Activated T-cell treated with anti-CD3 and anti-CD28 coated beads, Interleukin-2, amount 50 U/mL, for 24 hours (primary cell): ENCODE data around the gene FATE1.

Experiments
- DNase-seq: peaks from one replicate; pipeline ENCODE4 v3.0.0-alpha.2; 2020
- H3K27ac Mint-ChIP-seq: 2 replicates; pipeline ENCODE4 v1.8.0; 2020; ENCODE audit warnings: mild to moderate bottlenecking, mixed read lengths
- H3K27me3 Mint-ChIP-seq: 2 replicates; pipeline ENCODE4 v1.8.0; 2020; ENCODE audit warnings: mixed read lengths
- H3K36me3 Mint-ChIP-seq: 2 replicates; pipeline ENCODE4 v1.8.0; 2020; ENCODE audit warnings: low read depth, mixed read lengths
- H3K4me1 Mint-ChIP-seq: 2 replicates; pipeline ENCODE4 v1.8.0; 2020; ENCODE audit warnings: low read depth, mixed read lengths
- H3K4me3 Mint-ChIP-seq: 2 replicates; pipeline ENCODE4 v1.8.0; 2020; ENCODE audit warnings: mild to moderate bottlenecking, moderate library complexity, mixed read lengths
- H3K9me3 Mint-ChIP-seq: 2 replicates; pipeline ENCODE4 v1.8.0; 2020; ENCODE audit warnings: mixed read lengths

The FATE1 gene

DNA sequence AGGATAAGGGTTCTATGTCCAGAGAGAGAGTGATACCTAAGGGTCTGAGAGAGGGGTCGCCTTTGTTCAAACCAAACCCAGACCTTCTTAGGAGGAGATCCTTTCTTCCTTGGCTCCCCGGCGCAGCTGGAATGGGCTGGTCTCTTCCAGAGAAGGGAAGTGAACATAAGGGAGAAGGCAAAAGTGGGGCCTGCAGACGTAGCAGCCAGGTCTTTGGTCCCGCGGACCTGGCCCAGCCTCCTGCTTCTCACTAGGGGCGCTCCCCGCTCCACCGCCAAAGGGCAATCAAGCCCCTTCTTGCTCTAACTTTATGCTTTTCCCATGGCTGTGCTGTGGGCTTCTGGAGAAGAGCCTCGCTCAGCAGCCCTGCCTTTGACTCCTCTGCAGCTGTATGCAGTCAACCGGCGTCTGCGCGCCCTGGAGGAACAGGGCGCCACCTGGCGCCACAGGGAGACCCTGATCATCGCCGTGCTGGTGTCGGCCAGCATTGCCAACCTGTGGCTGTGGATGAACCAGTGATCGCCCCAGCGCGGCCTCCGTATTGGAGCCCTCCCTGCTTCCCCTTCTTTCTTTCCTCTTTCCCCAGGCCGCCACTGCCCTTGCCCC is 6.5 kb downstream of the FATE1 start:
- no peaks in the 10 kb centered on the region for H3K36me3 Mint-ChIP-seq
- H3K4me1 Mint-ChIP-seq, result no peaks in the 10 kb centered on the region
- H3K9me3 Mint-ChIP-seq, result no peaks in the 10 kb centered on the region
- H3K27me3 Mint-ChIP-seq, result peaks cover 21% of the 10 kb centered on the region
- H3K27ac Mint-ChIP-seq, result no peak overlapping the region
- H3K4me3 Mint-ChIP-seq, result no peak overlapping the region
- DNase-seq, result no peak

- H3K9me3 Mint-ChIP-seq, result no peaks in the 10 kb centered on the region
- DNase-seq, result no peak
- no peak overlapping the region for H3K4me3 Mint-ChIP-seq
- H3K36me3 Mint-ChIP-seq, result no peaks in the 10 kb centered on the region
- H3K27ac Mint-ChIP-seq, result no peak overlapping the region
- no peaks in the 10 kb centered on the region for H3K4me1 Mint-ChIP-seq
- H3K27me3 Mint-ChIP-seq, result peaks cover 21% of the 10 kb centered on the region
These were observed 7.4 kb downstream of the FATE1 start for GRCh38 chrX:151723156-151723760.

- peaks cover 17% of the 10 kb centered on the region for H3K27me3 Mint-ChIP-seq
- no peaks in the 10 kb centered on the region for H3K9me3 Mint-ChIP-seq
- H3K27ac Mint-ChIP-seq, result no peak overlapping the region
- no peak for DNase-seq
- H3K4me1 Mint-ChIP-seq, result no peaks in the 10 kb centered on the region
- no peak overlapping the region for H3K4me3 Mint-ChIP-seq
- H3K36me3 Mint-ChIP-seq, result no peaks in the 10 kb centered on the region
These were observed 8.9 kb downstream of the FATE1 start for GRCh38 chrX:151724563-151725337.

DNA sequence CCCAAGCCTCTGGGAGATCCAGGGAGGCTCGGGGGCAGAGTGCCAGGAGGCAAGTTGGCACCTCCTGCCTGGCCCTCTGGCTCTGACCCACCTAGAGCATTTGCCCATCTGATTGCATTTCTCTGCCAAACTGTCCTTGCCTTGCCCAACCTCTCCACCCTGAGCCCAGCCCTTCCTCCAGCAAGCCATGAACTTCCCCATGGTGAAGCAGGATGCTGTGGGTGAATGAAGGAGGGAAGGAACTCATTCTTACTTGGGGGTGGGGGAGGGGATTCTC is 9.4 kb downstream of the FATE1 start:
- Mint-ChIP-seq H3K9me3 (no peaks in the 10 kb centered on the region), H3K27ac (no peak overlapping the region), H3K4me3 (no peak overlapping the region), H3K27me3 (peaks cover 20% of the 10 kb centered on the region), H3K4me1 (no peaks in the 10 kb centered on the region), H3K36me3 (no peaks in the 10 kb centered on the region)
- DNase-seq, result peak; percentile 8

- Mint-ChIP-seq H3K27me3 (peaks cover 20% of the 10 kb centered on the region), H3K36me3 (no peaks in the 10 kb centered on the region), H3K9me3 (no peaks in the 10 kb centered on the region), H3K4me1 (no peaks in the 10 kb centered on the region), H3K4me3 (no peak overlapping the region), H3K27ac (no peak overlapping the region)
- peak; percentile 3 for DNase-seq
These were observed 10.9 kb downstream of the FATE1 start for GRCh38 chrX:151726751-151727150.

- no peak overlapping the region for H3K27ac Mint-ChIP-seq
- H3K9me3 Mint-ChIP-seq, result no peaks in the 10 kb centered on the region
- DNase-seq, result no peak
- peaks cover 25% of the 10 kb centered on the region for H3K27me3 Mint-ChIP-seq
- no peaks in the 10 kb centered on the region for H3K4me1 Mint-ChIP-seq
- no peaks in the 10 kb centered on the region for H3K36me3 Mint-ChIP-seq
- no peak overlapping the region for H3K4me3 Mint-ChIP-seq
These were observed 11.5 kb downstream of the FATE1 start for GRCh38 chrX:151727346-151727745.

GRCh38 chrX:151729056-151729725 is 13.4 kb downstream of the FATE1 start:
- H3K9me3 Mint-ChIP-seq, result no peaks in the 10 kb centered on the region
- no peaks in the 10 kb centered on the region for H3K36me3 Mint-ChIP-seq
- H3K4me1 Mint-ChIP-seq, result no peaks in the 10 kb centered on the region
- peaks cover 38% of the 10 kb centered on the region for H3K27me3 Mint-ChIP-seq
- peak; percentile 8 for DNase-seq
- H3K27ac Mint-ChIP-seq, result no peak overlapping the region
- H3K4me3 Mint-ChIP-seq, result no peak overlapping the region

GRCh38 chrX:151734446-151734845 is 18.6 kb downstream of the FATE1 start, which contains the start of gene CNGA2:
Gene CNGA2 (plus strand): TSS chrX:151734746. CDS start chrX:151738484, 3,738 bp downstream.
- H3K27me3 Mint-ChIP-seq, result peaks cover 55% of the 10 kb centered on the region
- no peak for DNase-seq
- no peaks in the 10 kb centered on the region for H3K36me3 Mint-ChIP-seq
- H3K4me1 Mint-ChIP-seq, result no peaks in the 10 kb centered on the region
- no peak within 1 kb of the TSS for H3K4me3 Mint-ChIP-seq
- no peak within 1 kb of the TSS for H3K27ac Mint-ChIP-seq
- H3K9me3 Mint-ChIP-seq, result no peaks in the 10 kb centered on the region

DNA sequence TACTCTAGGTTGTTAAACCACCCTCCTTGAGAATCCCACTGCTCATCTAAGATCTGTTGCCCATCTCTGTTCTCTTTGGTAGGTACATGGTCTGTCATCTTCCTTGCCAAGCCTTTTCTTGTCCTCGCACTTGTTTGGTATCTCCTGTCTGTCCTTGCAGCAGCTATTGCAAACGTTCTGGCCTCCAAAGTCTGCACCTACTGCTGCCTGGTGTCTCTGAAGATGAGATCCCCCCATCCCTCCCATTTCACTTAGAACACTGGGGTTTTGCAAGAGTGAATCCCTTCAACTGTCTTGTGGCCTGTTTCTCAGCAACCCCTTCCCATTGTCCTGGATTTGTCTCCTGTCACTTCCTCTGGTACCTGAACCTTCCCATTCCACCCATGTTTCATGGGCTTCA is 19.4 kb downstream of the FATE1 start:
- H3K36me3 Mint-ChIP-seq, result no peaks in the 10 kb centered on the region
- no peak for DNase-seq
- no peak overlapping the region for H3K4me3 Mint-ChIP-seq
- no peaks in the 10 kb centered on the region for H3K9me3 Mint-ChIP-seq
- peaks cover 55% of the 10 kb centered on the region for H3K27me3 Mint-ChIP-seq
- no peak overlapping the region for H3K27ac Mint-ChIP-seq
- no peaks in the 10 kb centered on the region for H3K4me1 Mint-ChIP-seq

DNA sequence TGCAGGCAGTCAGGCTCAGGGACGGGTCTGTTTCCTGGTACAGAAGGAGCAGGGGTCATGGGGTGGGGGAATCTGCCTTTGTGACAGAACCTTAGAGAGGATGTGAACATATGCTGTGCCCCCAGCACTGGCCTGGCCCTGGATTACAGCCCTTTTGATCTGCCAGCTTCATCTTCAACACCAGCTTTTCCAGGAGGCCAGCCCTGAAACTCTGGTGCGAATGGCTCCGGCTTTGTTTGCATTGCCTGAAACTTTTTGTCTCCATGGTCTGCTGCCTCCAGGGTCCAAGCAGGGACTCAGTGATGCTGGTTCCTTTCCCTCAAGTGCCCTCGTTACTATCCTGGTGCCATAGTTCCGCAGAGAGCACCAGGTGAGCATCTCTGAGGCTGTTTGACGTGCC is 20.9 kb downstream of the FATE1 start:
- Mint-ChIP-seq H3K27me3 (peaks cover 62% of the 10 kb centered on the region), H3K27ac (no peak overlapping the region), H3K9me3 (no peaks in the 10 kb centered on the region), H3K4me3 (no peak overlapping the region), H3K4me1 (no peaks in the 10 kb centered on the region), H3K36me3 (no peaks in the 10 kb centered on the region)
- DNase-seq, result no peak

DNA sequence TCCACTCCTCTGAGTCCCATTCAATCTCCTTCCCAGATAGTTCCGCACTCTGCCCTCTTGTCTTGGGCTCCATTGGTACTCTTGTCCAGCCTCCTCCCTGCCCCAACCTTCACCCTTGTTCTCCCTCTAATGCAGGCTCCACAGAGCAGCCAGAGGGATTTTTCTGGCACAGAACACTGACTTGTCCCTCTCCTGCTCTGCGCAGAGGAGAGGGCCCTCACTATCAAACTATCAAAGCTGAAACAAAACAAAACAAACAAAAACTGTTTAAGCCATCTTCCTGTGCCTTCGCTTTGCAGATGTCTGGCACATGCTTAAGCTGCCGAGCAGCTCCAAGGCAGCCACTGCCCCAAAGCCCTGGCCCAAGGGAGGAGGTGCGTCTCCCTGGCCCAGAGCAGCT is 21.7 kb downstream of the FATE1 start:
- Mint-ChIP-seq H3K4me1 (no peaks in the 10 kb centered on the region), H3K4me3 (no peak overlapping the region), H3K27me3 (peaks cover 59% of the 10 kb centered on the region), H3K27ac (no peak overlapping the region), H3K36me3 (no peaks in the 10 kb centered on the region), H3K9me3 (no peaks in the 10 kb centered on the region)
- DNase-seq, result no peak

- Mint-ChIP-seq H3K9me3 (no peaks in the 10 kb centered on the region), H3K4me1 (no peaks in the 10 kb centered on the region), H3K4me3 (no peak overlapping the region), H3K27me3 (peaks cover 53% of the 10 kb centered on the region), H3K36me3 (no peaks in the 10 kb centered on the region), H3K27ac (no peak overlapping the region)
- no peak for DNase-seq
These were observed 22.9 kb downstream of the FATE1 start for GRCh38 chrX:151738751-151739150.

DNA sequence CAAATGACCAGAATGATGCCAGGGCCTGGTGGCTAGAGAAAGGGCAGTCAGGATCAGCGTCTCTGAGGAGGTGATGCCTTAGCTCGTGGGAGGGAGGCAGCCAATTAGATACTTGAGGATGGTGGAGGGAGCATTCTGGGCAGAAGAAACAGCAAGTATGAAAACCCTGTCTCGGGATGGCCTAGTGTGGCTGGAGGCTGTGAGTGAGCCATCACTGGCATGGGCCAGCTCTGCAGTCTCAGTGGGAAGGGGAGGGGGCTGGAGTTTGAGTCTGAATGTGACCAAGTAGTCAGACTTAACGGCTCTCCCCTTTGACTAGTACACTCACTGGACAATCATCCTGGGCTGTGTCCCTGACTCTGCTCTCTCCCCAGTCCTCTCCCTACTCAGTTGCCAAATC is 25.8 kb downstream of the FATE1 start:
- H3K4me1 Mint-ChIP-seq, result no peaks in the 10 kb centered on the region
- no peaks in the 10 kb centered on the region for H3K36me3 Mint-ChIP-seq
- peaks cover 42% of the 10 kb centered on the region for H3K27me3 Mint-ChIP-seq
- H3K27ac Mint-ChIP-seq, result no peak overlapping the region
- no peak overlapping the region for H3K4me3 Mint-ChIP-seq
- H3K9me3 Mint-ChIP-seq, result no peaks in the 10 kb centered on the region
- DNase-seq, result no peak

GRCh38 chrX:151742311-151742710 is 26.5 kb downstream of the FATE1 start:
- Mint-ChIP-seq H3K4me3 (no peak overlapping the region), H3K36me3 (no peaks in the 10 kb centered on the region), H3K27me3 (peaks cover 45% of the 10 kb centered on the region), H3K4me1 (no peaks in the 10 kb centered on the region), H3K27ac (no peak overlapping the region), H3K9me3 (no peaks in the 10 kb centered on the region)
- DNase-seq, result no peak
